ENCODE results near the gene CDCA7.
"Not testable (repeated sequence)": the region's sequence is repeated elsewhere in the genome, so short reads cannot be mapped to it uniquely, and the experiment has no call there.

Gene CDCA7

GRCh38 chr2:173371023-173371422 is 16.4 kb downstream of the CDCA7 start:
- no peak overlapping the region for H3K27ac ChIP-seq (ENCODE audit: poor library complexity, severe bottlenecking)
- no peaks in the 10 kb centered on the region for H3K27me3 ChIP-seq (ENCODE audit: insufficient read depth, poor library complexity, severe bottlenecking)
- no peak for TF ChIP-seq CTCF (IDR thresholded peaks at IDR 0.05; ENCODE audit: poor library complexity, severe bottlenecking)
- peaks cover 41% of the 10 kb centered on the region for H3K36me3 ChIP-seq (ENCODE audit: low read depth)
- no peaks in the 10 kb centered on the region for H3K4me1 ChIP-seq (ENCODE audit: insufficient read depth, poor library complexity, severe bottlenecking)
- H3K9me3 ChIP-seq (ENCODE audit: severe bottlenecking): no peaks in the 10 kb centered on the region
- H3K4me3 ChIP-seq (ENCODE audit: severe bottlenecking): no peak overlapping the region
- no peak for DNase-seq (ENCODE audit: low spot score)
- no peak for ATAC-seq (ENCODE audit: low read depth)

GRCh38 chr2:173373290-173373689 is 18.6 kb downstream of the CDCA7 start:
- Histone ChIP-seq H3K4me3 (ENCODE audit: severe bottlenecking) (no peak overlapping the region), H3K9me3 (ENCODE audit: severe bottlenecking) (no peaks in the 10 kb centered on the region), H3K36me3 (ENCODE audit: low read depth) (peaks cover 18% of the 10 kb centered on the region), H3K4me1 (ENCODE audit: insufficient read depth, poor library complexity, severe bottlenecking) (no peaks in the 10 kb centered on the region), H3K27me3 (ENCODE audit: insufficient read depth, poor library complexity, severe bottlenecking) (no peaks in the 10 kb centered on the region), H3K27ac (ENCODE audit: poor library complexity, severe bottlenecking) (no peak overlapping the region)
- TF ChIP-seq CTCF (IDR thresholded peaks at IDR 0.05; ENCODE audit: poor library complexity, severe bottlenecking): no peak
- DNase-seq (ENCODE audit: low spot score) (no peak), ATAC-seq (ENCODE audit: low read depth) (no peak)

GRCh38 chr2:173374634-173375033 is 20.0 kb downstream of the CDCA7 start:
- H3K9me3 ChIP-seq (ENCODE audit: severe bottlenecking): no peaks in the 10 kb centered on the region
- ATAC-seq (ENCODE audit: low read depth): no peak
- no peaks in the 10 kb centered on the region for H3K27me3 ChIP-seq (ENCODE audit: insufficient read depth, poor library complexity, severe bottlenecking)
- TF ChIP-seq CTCF (IDR thresholded peaks at IDR 0.05; ENCODE audit: poor library complexity, severe bottlenecking): no peak
- H3K27ac ChIP-seq (ENCODE audit: poor library complexity, severe bottlenecking): no peak overlapping the region
- H3K4me1 ChIP-seq (ENCODE audit: insufficient read depth, poor library complexity, severe bottlenecking): no peaks in the 10 kb centered on the region
- no peak for DNase-seq (ENCODE audit: low spot score)
- peaks cover 5% of the 10 kb centered on the region for H3K36me3 ChIP-seq (ENCODE audit: low read depth)
- H3K4me3 ChIP-seq (ENCODE audit: severe bottlenecking): no peak overlapping the region

GRCh38 chr2:173385534-173385933 is 30.9 kb downstream of the CDCA7 start:
- DNase-seq (ENCODE audit: low spot score); H3K36me3 ChIP-seq (ENCODE audit: low read depth); H3K27me3 ChIP-seq (ENCODE audit: insufficient read depth, poor library complexity, severe bottlenecking); H3K27ac ChIP-seq (ENCODE audit: poor library complexity, severe bottlenecking); H3K9me3 ChIP-seq (ENCODE audit: severe bottlenecking); H3K4me1 ChIP-seq (ENCODE audit: insufficient read depth, poor library complexity, severe bottlenecking); ATAC-seq (ENCODE audit: low read depth); H3K4me3 ChIP-seq (ENCODE audit: severe bottlenecking): not testable (repeated sequence)

- DNase-seq (ENCODE audit: low spot score): no peak
- H3K4me3 ChIP-seq (ENCODE audit: severe bottlenecking): no peak overlapping the region
- no peaks in the 10 kb centered on the region for H3K27me3 ChIP-seq (ENCODE audit: insufficient read depth, poor library complexity, severe bottlenecking)
- H3K36me3 ChIP-seq (ENCODE audit: low read depth): no peaks in the 10 kb centered on the region
- no peak for TF ChIP-seq CTCF (IDR thresholded peaks at IDR 0.05; ENCODE audit: poor library complexity, severe bottlenecking)
- no peak for ATAC-seq (ENCODE audit: low read depth)
- no peak overlapping the region for H3K27ac ChIP-seq (ENCODE audit: poor library complexity, severe bottlenecking)
- H3K9me3 ChIP-seq (ENCODE audit: severe bottlenecking): no peaks in the 10 kb centered on the region
- no peaks in the 10 kb centered on the region for H3K4me1 ChIP-seq (ENCODE audit: insufficient read depth, poor library complexity, severe bottlenecking)
Observed at GRCh38 chr2:173386021-173386737, 31.5 kb downstream of the CDCA7 start.
